Hepatocyte (in vitro differentiated cells): ENCODE results near the gene PDE8B.

ENCODE experiments used
- CTCF ChIP-seq: fragments of 200-600 bp; sonication (generic); IDR thresholded peaks from 2 replicates; pipeline ENCODE4 v1.5.1; 2016; ENCODE audit warnings: antibody characterized with exemption, mild to moderate bottlenecking; ENCODE audit not compliant: poor library complexity
- EZH2phosphoT487 ChIP-seq: fragments of 200-600 bp; sonication (generic); IDR thresholded peaks from one replicate; pipeline ENCODE4 v1.6.1; 2018; ENCODE audit warnings: antibody characterized with exemption, mild to moderate bottlenecking, low read depth, moderate library complexity; ENCODE audit not compliant: unreplicated experiment, severe bottlenecking

DNA sequence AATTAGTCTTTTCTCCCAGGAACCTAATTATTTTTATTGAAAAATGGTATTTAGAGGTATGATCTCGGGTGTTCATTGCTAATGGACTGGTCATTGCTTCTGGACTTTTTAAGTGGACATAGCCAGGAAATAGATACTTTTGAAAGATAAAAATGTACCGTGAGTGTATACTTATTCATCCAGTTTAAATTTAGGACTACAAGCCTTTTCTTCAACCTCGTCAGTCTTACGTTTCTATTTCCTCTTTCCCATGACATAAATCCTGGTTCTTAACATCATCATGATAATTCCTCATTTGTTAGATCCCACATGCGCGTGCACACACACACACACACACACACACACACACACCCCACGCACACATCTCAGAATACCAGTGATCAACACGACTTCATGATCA, 15.1 kb downstream of the PDE8B start:
- no peak for TF ChIP-seq CTCF
- TF ChIP-seq EZH2phosphoT487 = no peak
